Stimulated activated naive CD8-positive, alpha-beta T cell treated with anti-CD3 and anti-CD28 coated beads, Interleukin-15, Interleukin-2, amounts not matched to agents 100 ng/mL and 50 ng/mL, for 24 hours (primary cell): ENCODE measurements around the gene CERT1.

Experiments used
- H3K27ac Mint-ChIP-seq: one replicate; pipeline ENCODE4 v1.8.0; 2021; ENCODE audit warnings: mild to moderate bottlenecking, mixed read lengths
- H3K27me3 Mint-ChIP-seq: one replicate; pipeline ENCODE4 v1.8.0; 2021; ENCODE audit warnings: mixed read lengths
- H3K36me3 Mint-ChIP-seq: one replicate; pipeline ENCODE4 v1.8.0; 2021; ENCODE audit warnings: low read depth, mixed read lengths
- H3K4me1 Mint-ChIP-seq: one replicate; pipeline ENCODE4 v1.8.0; 2021; ENCODE audit warnings: low read depth, mixed read lengths
- H3K4me3 Mint-ChIP-seq: one replicate; pipeline ENCODE4 v1.8.0; 2021; ENCODE audit warnings: mild to moderate bottlenecking, mixed read lengths
- H3K9me3 Mint-ChIP-seq: one replicate; pipeline ENCODE4 v1.8.0; 2021; ENCODE audit warnings: mixed read lengths

Gene CERT1

DNA sequence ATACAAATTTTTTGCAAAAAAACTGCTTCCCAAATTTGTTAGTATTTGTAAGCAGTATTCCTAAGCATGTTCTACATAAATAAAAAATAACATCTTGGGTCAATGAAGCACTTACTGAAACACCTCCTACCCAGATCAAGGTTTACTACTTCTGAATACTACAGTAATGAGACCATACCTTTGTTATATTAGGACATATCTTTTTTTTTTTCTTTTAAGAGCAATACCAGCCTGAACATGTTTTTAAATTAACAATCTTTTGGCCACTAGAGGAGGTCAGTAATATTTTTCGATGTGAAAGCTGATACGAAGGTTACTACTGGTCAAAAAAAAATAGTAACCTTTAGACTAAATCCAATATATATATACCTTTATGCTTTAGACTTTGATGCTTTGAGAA, 72.7 kb downstream of the CERT1 start:
- Mint-ChIP-seq H3K4me1 (peaks cover 9% of the 10 kb centered on the region), H3K36me3 (peaks cover 41% of the 10 kb centered on the region), H3K27me3 (no peaks in the 10 kb centered on the region), H3K9me3 (peaks cover 15% of the 10 kb centered on the region), H3K27ac (no peak overlapping the region), H3K4me3 (no peak overlapping the region)

DNA sequence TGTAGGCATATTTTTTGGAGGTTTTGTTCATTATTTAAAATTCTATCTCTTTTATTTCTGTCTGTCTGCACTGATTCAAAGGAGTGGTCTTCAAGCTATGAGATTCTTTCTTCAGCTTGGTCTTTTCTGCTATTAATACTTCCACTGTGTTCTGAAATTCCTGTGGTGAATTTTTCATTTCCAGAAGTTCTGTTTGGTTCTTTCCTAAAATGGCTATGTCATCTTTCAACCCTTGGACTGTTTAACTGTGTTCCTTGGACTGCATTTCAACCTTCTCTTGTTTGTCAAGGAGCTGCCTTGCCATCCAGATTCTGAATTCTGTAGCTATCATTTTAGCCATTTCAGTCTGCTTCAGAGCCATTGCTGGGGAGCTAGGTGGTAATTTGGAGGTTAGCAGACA, 76.3 kb downstream of the CERT1 start:
- Mint-ChIP-seq H3K9me3 (no peaks in the 10 kb centered on the region), H3K4me1 (peaks cover 6% of the 10 kb centered on the region), H3K27ac (no peak overlapping the region), H3K36me3 (peaks cover 28% of the 10 kb centered on the region), H3K27me3 (no peaks in the 10 kb centered on the region), H3K4me3 (no peak overlapping the region)

DNA sequence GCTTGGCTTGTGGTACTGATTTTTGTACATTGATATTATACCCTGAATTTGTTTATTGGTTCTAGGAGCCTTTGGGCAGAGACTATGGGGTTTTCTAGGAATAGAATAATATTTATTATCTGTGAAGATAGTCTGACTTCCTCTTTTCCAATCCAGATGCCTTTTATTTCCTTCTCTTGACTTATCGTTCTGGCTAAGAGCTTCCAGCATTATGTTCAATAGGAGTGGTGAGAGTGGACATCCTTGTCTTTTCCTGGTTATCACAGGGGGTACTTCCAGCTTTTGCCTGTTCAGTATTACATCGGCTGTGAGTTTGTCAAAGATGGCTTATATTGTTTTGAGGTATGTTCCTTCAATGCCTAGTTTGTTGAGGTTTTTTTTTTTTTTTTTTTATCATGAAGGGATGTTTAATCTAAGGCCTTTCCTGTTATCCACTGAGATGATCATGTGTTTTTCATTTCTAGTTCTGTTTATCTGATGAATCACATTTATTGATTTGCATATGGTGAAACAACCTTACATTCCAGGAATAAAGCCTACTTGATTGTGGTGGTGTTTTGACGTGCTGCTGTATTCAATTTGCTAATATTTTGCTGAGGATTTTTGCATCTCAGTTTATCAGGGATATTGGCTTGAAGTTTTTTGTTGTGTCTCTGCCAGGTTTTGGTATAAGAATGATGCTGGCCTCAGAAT, 77.5 kb downstream of the CERT1 start:
- H3K36me3 Mint-ChIP-seq: peaks cover 24% of the 10 kb centered on the region
- H3K27me3 Mint-ChIP-seq: no peaks in the 10 kb centered on the region
- H3K4me1 Mint-ChIP-seq: no peaks in the 10 kb centered on the region
- no peak overlapping the region for H3K4me3 Mint-ChIP-seq
- no peaks in the 10 kb centered on the region for H3K9me3 Mint-ChIP-seq
- no peak overlapping the region for H3K27ac Mint-ChIP-seq

DNA sequence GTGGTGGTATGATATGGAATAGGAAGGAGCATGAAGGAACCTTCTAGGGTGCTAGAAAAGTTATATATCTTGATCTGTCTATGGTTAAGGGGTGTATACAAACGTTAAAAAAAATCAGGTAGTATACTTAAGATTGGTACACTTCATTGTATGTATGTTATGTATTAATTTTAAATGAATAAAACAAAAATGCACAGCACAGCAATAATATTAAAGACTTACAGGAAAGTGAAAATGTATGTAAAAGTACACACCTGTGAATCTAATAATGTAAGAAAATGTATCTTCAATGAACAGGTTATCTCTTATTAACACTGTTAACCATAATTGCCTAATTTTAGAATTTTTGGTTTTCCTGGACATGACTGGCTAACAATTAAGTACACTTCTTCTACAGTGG, 97.2 kb downstream of the CERT1 start:
- Mint-ChIP-seq H3K36me3 (peaks cover 44% of the 10 kb centered on the region), H3K9me3 (no peaks in the 10 kb centered on the region), H3K4me3 (no peak overlapping the region), H3K27ac (no peak overlapping the region), H3K27me3 (no peaks in the 10 kb centered on the region), H3K4me1 (peaks cover 3% of the 10 kb centered on the region)

DNA sequence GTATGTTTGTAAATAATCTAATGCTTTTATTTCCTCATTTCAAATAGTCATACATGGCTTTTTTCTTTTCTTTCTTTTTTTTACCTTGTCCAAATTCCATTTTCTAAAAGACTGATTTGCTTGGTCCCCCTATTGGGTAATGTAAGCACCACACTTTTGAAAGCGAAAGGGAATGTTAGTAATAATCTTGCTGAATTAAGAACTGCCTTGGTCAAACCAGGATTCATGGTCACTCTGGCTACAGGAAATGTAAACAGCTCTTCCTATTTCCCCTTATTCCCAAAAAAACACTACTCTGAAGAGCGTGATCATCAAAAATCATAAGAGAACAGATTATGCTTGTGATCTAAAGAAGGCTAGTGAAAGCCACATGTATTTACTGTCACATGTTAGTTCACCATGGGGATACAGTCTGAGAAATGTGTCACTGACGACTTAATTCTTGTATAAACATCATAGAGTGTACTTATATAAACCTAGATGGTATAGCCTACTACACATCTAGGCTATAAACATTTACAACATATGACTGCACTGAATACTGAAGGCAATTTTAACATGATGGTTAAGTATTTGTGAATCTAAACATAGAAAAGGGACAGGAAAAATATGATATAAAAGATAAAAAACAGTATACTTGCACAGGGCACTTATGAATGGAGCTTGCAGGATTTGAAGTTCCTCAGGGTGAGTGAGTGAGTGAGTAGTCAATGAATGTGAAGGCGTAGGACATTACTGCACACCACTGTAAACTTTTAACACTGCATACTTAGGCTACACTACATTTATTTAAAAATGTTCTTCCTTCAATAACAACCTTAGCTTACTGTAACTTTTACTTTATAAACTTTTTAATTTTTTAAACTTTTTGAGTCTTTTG, 99.1 kb downstream of the CERT1 start:
- H3K4me1 Mint-ChIP-seq: peaks cover 3% of the 10 kb centered on the region
- no peaks in the 10 kb centered on the region for H3K9me3 Mint-ChIP-seq
- no peak overlapping the region for H3K4me3 Mint-ChIP-seq
- peak overlapping the region; percentile 38 for H3K27ac Mint-ChIP-seq
- peaks cover 42% of the 10 kb centered on the region for H3K36me3 Mint-ChIP-seq
- no peaks in the 10 kb centered on the region for H3K27me3 Mint-ChIP-seq

DNA sequence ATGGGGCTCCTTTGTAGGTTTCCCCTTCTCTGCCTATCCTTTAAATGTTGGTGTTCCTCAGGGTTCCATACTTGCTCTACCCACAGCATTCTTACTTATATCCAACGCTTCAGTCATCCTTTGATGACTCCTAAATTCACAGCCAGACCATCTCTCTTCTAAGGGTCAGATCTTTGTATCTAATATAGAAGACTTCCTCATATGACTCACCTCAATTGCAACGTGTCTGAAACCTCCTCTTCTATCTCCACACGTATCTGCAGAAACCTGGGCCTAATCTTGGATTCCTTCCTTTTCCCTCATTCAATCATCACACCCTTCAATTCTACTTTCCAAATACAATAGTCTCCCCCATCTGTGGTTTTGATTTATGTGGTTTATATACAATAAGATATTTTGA, 106.1 kb downstream of the CERT1 start:
- no peak overlapping the region for H3K4me3 Mint-ChIP-seq
- H3K27me3 Mint-ChIP-seq: no peaks in the 10 kb centered on the region
- peak overlapping the region; percentile 37 for H3K27ac Mint-ChIP-seq
- H3K4me1 Mint-ChIP-seq: peaks cover 5% of the 10 kb centered on the region
- peaks cover 36% of the 10 kb centered on the region for H3K36me3 Mint-ChIP-seq
- no peaks in the 10 kb centered on the region for H3K9me3 Mint-ChIP-seq

DNA sequence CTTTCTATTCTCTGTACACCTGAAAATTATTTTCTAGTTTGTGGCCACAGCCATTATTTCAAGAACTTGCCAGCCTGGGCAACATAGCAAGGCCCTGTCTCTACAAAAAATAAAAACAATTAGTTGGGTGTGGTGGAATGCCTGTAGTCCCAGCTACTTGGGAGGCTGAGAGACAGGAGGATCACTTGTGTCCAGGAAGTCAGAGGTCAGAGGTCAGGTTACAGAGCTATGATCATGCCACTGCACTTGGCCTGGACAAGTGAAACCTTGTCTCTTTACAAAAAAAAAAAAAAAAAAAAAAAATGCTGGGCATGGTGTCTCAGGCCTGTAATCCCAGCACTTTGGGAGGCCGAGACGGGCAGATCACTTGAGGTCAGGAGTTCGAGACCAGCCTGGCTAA, 116.2 kb downstream of the CERT1 start:
- Mint-ChIP-seq H3K4me1 (no peaks in the 10 kb centered on the region), H3K4me3 (no peak overlapping the region), H3K27ac (no peak overlapping the region), H3K36me3 (peaks cover 24% of the 10 kb centered on the region), H3K9me3 (no peaks in the 10 kb centered on the region), H3K27me3 (no peaks in the 10 kb centered on the region)

DNA sequence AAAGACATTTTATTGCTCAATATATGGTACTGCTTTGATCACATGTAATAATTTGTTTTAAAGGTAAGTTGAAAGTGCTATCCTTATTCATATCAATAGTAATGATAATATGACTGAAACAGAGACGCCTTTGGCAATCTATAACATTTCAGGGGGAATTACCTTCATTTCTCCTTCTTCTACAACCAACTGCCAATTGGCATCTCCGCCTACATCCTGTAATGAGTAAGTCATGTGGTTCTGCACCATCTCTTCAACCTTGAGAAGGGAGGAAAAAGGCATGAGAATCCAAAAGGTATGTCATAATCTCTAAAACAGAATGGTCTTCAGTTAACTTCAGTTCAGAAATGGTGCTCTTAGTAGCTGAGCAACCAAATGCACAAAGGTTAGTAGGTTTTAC, 122.0 kb downstream of the CERT1 start:
- Mint-ChIP-seq H3K4me1 (peaks cover 12% of the 10 kb centered on the region), H3K4me3 (no peak overlapping the region), H3K9me3 (no peaks in the 10 kb centered on the region), H3K36me3 (peaks cover 34% of the 10 kb centered on the region), H3K27ac (peak overlapping the region; percentile 31), H3K27me3 (no peaks in the 10 kb centered on the region)

DNA sequence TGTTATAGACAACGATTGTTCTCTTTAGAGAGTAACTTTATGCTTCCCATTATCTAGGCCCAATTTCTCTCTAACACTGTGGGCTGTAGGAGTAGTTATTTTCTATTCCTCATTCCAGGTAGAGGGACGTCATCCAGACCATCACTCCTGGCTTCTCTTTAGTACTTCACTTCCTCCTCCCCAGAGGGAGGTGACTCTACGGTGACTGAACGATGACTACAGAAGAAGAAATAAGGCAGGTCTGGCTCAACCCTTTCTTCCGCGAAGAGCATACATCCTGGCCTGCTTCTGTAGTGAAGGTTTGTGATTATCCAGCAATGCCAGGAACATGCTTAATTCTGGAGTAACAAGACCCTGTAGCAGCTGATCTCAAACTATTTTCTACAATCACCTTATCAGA, 123.6 kb downstream of the CERT1 start:
- no peaks in the 10 kb centered on the region for H3K27me3 Mint-ChIP-seq
- peaks cover 45% of the 10 kb centered on the region for H3K36me3 Mint-ChIP-seq
- H3K4me1 Mint-ChIP-seq: peaks cover 12% of the 10 kb centered on the region
- H3K4me3 Mint-ChIP-seq: no peak overlapping the region
- no peaks in the 10 kb centered on the region for H3K9me3 Mint-ChIP-seq
- no peak overlapping the region for H3K27ac Mint-ChIP-seq

DNA sequence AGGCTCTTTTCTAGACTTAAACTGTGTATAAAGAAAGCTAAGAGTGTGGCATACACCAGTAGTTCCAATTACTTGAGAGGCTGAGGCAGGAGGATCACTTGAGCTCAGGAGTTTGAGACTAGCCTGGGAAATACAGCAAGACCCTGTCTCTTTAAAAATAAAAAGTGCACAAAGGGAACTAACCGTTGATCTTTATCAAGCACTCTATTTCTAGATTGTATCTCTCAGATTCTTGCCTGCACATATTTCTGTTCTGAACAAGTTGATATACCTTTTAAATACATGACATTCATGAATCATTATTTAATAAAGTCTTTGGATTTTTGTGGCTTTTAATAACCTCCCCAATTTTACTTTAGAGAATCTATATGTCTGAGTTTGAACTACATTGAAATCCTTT, 127.2 kb downstream of the CERT1 start:
- H3K27ac Mint-ChIP-seq: no peak overlapping the region
- no peak overlapping the region for H3K4me3 Mint-ChIP-seq
- no peaks in the 10 kb centered on the region for H3K9me3 Mint-ChIP-seq
- peaks cover 60% of the 10 kb centered on the region for H3K36me3 Mint-ChIP-seq
- no peaks in the 10 kb centered on the region for H3K27me3 Mint-ChIP-seq
- peaks cover 4% of the 10 kb centered on the region for H3K4me1 Mint-ChIP-seq

DNA sequence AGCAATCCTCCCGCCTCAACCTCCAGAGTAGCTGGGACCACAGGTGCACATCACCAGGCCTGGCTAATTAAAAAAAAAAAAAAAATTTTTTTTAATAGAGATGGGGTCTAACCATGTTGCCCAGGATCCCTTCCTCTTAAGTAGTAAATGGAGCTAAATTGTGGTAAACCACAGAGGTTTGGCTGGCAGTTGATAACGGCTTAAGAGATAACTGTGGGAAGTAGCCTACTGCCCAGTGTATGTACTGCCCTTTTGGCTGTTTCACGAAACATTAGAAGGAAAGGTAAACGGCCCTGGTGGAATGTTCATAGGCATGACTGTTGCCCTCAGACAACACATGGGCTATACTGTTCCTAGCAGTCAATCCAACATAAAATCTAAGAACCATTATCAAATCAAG, 130.0 kb downstream of the CERT1 start:
- no peaks in the 10 kb centered on the region for H3K27me3 Mint-ChIP-seq
- peaks cover 52% of the 10 kb centered on the region for H3K36me3 Mint-ChIP-seq
- no peak overlapping the region for H3K4me3 Mint-ChIP-seq
- H3K9me3 Mint-ChIP-seq: no peaks in the 10 kb centered on the region
- no peaks in the 10 kb centered on the region for H3K4me1 Mint-ChIP-seq
- H3K27ac Mint-ChIP-seq: no peak overlapping the region

DNA sequence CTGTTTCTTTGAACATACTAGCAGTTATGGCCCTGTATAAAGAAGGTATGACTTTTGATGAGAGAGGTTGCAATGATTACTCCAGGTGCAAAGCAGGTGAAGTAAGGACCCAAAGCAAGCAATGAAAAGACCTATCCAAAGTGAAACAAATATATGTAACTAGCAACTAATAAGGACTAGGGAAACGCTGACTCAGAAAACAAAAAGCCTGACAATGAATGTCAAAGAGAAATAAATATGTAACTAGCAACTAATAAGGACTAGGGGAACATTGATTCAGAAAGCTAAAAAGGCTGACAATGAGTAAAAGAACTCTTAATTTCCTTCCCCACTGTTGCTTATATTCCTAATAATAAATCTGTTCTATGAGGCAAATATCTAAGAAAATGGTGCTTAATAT, 131.3 kb downstream of the CERT1 start:
- H3K4me1 Mint-ChIP-seq: no peaks in the 10 kb centered on the region
- H3K27ac Mint-ChIP-seq: no peak overlapping the region
- H3K9me3 Mint-ChIP-seq: no peaks in the 10 kb centered on the region
- H3K4me3 Mint-ChIP-seq: no peak overlapping the region
- peaks cover 60% of the 10 kb centered on the region for H3K36me3 Mint-ChIP-seq
- H3K27me3 Mint-ChIP-seq: no peaks in the 10 kb centered on the region

DNA sequence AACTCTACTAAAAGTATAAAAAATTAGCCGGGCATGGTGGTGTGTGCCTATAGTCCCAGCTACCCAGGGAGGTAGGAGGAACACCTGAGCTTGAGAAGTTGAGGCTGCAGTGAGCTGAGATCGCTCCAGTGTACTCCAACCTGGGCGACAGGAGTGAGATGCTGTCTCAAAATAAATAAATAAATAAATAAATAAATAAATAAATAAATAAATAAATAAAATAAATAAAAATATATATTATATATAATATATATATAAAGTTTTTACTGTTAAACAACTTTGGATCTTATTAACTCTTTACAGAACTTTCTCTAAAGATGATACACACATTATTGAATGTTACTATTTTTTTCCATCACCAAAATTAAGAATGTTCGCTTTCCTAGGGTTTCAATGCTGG, 136.0 kb downstream of the CERT1 start:
- peaks cover 43% of the 10 kb centered on the region for H3K36me3 Mint-ChIP-seq
- no peak overlapping the region for H3K4me3 Mint-ChIP-seq
- no peak overlapping the region for H3K27ac Mint-ChIP-seq
- H3K9me3 Mint-ChIP-seq: no peaks in the 10 kb centered on the region
- no peaks in the 10 kb centered on the region for H3K27me3 Mint-ChIP-seq
- H3K4me1 Mint-ChIP-seq: no peaks in the 10 kb centered on the region

DNA sequence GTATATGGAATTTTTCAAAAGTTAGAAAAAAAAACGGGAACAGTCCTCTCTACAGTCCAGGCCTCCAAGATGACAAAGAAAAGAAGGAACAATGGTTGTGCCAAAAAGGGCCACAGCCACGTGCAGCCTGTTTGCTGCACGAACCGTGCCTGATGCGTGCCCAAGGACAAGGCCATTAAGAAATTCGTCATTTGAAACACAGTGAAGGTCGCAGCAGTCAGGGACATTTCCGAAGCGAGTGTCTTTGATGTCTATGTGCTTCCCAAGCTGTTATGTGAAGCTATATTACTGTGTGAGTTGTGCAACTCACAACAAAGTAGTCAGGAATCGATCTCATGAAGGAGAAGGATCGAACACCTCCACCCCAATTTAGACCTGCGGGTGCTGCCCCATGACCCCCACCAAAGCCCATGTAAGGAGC, 137.0 kb downstream of the CERT1 start:
- Mint-ChIP-seq H3K4me3 (no peak overlapping the region), H3K27me3 (no peaks in the 10 kb centered on the region), H3K36me3 (peaks cover 40% of the 10 kb centered on the region), H3K27ac (no peak overlapping the region), H3K4me1 (no peaks in the 10 kb centered on the region), H3K9me3 (no peaks in the 10 kb centered on the region)

DNA sequence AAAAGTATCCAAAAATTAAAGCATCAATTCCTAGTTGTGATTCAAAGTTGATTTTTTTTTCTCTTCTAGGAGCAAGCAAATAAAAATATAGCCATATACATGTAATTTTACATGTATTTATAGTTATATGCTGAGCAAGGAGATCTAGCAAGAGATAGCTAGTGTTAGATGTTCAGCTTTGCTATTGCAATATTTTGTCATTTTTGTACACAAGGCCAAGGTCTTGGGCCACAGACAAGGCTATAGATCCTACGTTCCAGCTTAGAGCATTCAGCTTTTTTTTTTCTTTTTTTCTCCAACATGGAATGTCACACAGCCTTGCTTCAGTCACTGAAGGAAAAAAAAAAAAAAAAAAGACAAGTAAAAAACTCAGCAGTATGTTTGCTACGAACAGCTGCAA, 137.6 kb downstream of the CERT1 start:
- peaks cover 34% of the 10 kb centered on the region for H3K36me3 Mint-ChIP-seq
- no peaks in the 10 kb centered on the region for H3K27me3 Mint-ChIP-seq
- H3K27ac Mint-ChIP-seq: no peak overlapping the region
- H3K4me3 Mint-ChIP-seq: no peak overlapping the region
- H3K4me1 Mint-ChIP-seq: no peaks in the 10 kb centered on the region
- H3K9me3 Mint-ChIP-seq: no peaks in the 10 kb centered on the region
